Hepatocyte (in vitro differentiated cells): ENCODE measurements around the gene FOXK1. TPM values are rescaled to one million over a fixed set of nuclear protein-coding genes. Genes with fewer than 3 reads are reported as not detected.

ENCODE experiments used
- DNase-seq: peaks from one replicate; pipeline ENCODE4 v3.0.0-alpha.2; 2016; ENCODE audit warnings: low spot score
- H2AFZ ChIP-seq: fragments of 200-600 bp; sonication (generic); 2 replicates; pipeline ENCODE4 v1.6.0; 2016; ENCODE audit warnings: antibody characterized with exemption, mild to moderate bottlenecking
- H3K27ac ChIP-seq: fragments of 200-600 bp; sonication (generic); 2 replicates; pipeline ENCODE4 v1.5.1; 2016; ENCODE audit warnings: mild to moderate bottlenecking
- H3K27me3 ChIP-seq: fragments of 200-600 bp; sonication (generic); 2 replicates; pipeline ENCODE4 v1.6.1; 2016
- H3K36me3 ChIP-seq: fragments of 200-600 bp; sonication (generic); replicated peaks from 2 replicates; pipeline ENCODE4 v1.5.1; 2016; ENCODE audit warnings: low read depth; ENCODE audit not compliant: insufficient read depth
- H3K4me1 ChIP-seq: fragments of 200-600 bp; sonication (generic); 2 replicates; pipeline ENCODE4 v1.5.1; 2016; ENCODE audit warnings: mild to moderate bottlenecking, moderate library complexity; ENCODE audit not compliant: insufficient read depth
- H3K4me2 ChIP-seq: fragments of 200-600 bp; sonication (generic); 2 replicates; pipeline ENCODE4 v1.6.0; 2016
- H3K4me3 ChIP-seq: fragments of 200-600 bp; sonication (generic); 2 replicates; pipeline ENCODE4 v1.5.1; 2016; ENCODE audit warnings: mild to moderate bottlenecking
- H3K79me2 ChIP-seq: fragments of 200-600 bp; sonication (generic); 2 replicates; pipeline ENCODE4 v1.6.0; 2017; ENCODE audit warnings: mild to moderate bottlenecking
- H3K9me2 ChIP-seq: fragments of 200-600 bp; sonication (generic); replicated peaks from 2 replicates; pipeline ENCODE4 v1.6.0; 2017; ENCODE audit warnings: mild to moderate bottlenecking; ENCODE audit not compliant: insufficient read depth
- H3K9me3 ChIP-seq: fragments of 200-600 bp; sonication (generic); 2 replicates; pipeline ENCODE4 v1.5.1; 2016; ENCODE audit warnings: low read depth, mild to moderate bottlenecking
- H4K20me1 ChIP-seq: fragments of 200-600 bp; sonication (generic); 2 replicates; pipeline ENCODE4 v1.6.0; 2016; ENCODE audit warnings: mild to moderate bottlenecking; ENCODE audit not compliant: insufficient read depth, poor library complexity, severe bottlenecking
- CTCF ChIP-seq: fragments of 200-600 bp; sonication (generic); IDR thresholded peaks from 2 replicates; pipeline ENCODE4 v1.5.1; 2016; ENCODE audit warnings: antibody characterized with exemption, mild to moderate bottlenecking; ENCODE audit not compliant: poor library complexity
- EZH2 ChIP-seq: fragments of 200-600 bp; sonication (generic); IDR thresholded peaks from 2 replicates; pipeline ENCODE4 v1.6.1; 2016; ENCODE audit warnings: antibody characterized with exemption, mild to moderate bottlenecking, borderline replicate concordance
- EZH2phosphoT487 ChIP-seq: fragments of 200-600 bp; sonication (generic); IDR thresholded peaks from one replicate; pipeline ENCODE4 v1.6.1; 2018; ENCODE audit warnings: antibody characterized with exemption, mild to moderate bottlenecking, low read depth, moderate library complexity; ENCODE audit not compliant: unreplicated experiment, severe bottlenecking
- WGBS: methylation state at CpG from one replicate; pipeline ENCODE4 v1.1.6; 2016; ENCODE audit warnings: low lambda C conversion rate; ENCODE audit errors: missing lambda C conversion rate; 5-methylcytosine and 5-hydroxymethylcytosine counted together
- polyA plus RNA-seq: library from polyadenylated mRNA; unstranded; fragments of >200 nt; fragmentation: Nextera tagmentation; extraction: Ambion mirVana; gene quantifications from 2 replicates; pipeline ENCODE4 v1.2.1, GENCODE V29; 2016
- total RNA-seq: library from RNA; depleted of rRNA; stranded (reverse); fragments of >200 nt; gene quantifications from 2 replicates; pipeline ENCODE4 v1.2.3, GENCODE V29; 2014

The FOXK1 gene
- total and polyA plus RNA-seq, 2 experiments from 2014 or later: 8.3 to 17.8 TPM

- no peaks in the 10 kb centered on the region for H3K27me3 ChIP-seq
- TF ChIP-seq EZH2phosphoT487: no peak
- no peak for TF ChIP-seq EZH2
- no peak for TF ChIP-seq CTCF
- peaks cover 95% of the 10 kb centered on the region for H3K79me2 ChIP-seq
- H3K27ac ChIP-seq: no peak overlapping the region
- WGBS: 94% methylated on average over 22 of the region's 22 CpGs
- no peak overlapping the region for H2AFZ ChIP-seq
- no peaks in the 10 kb centered on the region for H3K9me3 ChIP-seq
- peaks cover 6% of the 10 kb centered on the region for H3K4me1 ChIP-seq
- no peak overlapping the region for H3K4me3 ChIP-seq
- peaks cover 47% of the 10 kb centered on the region for H4K20me1 ChIP-seq
- DNase-seq: no peak
- no peaks in the 10 kb centered on the region for H3K36me3 ChIP-seq
- no peak overlapping the region for H3K4me2 ChIP-seq
- H3K9me2 ChIP-seq: no peaks in the 10 kb centered on the region
Measured at GRCh38 chr7:4718075-4718474, 36.0 kb downstream of the FOXK1 start.

- Histone ChIP-seq H3K9me2 (no peaks in the 10 kb centered on the region), H3K79me2 (peaks cover 95% of the 10 kb centered on the region), H3K9me3 (no peaks in the 10 kb centered on the region), H2AFZ (no peak overlapping the region), H4K20me1 (peaks cover 43% of the 10 kb centered on the region), H3K36me3 (no peaks in the 10 kb centered on the region), H3K27ac (no peak overlapping the region), H3K4me2 (no peak overlapping the region), H3K4me1 (peaks cover 4% of the 10 kb centered on the region), H3K4me3 (no peak overlapping the region), H3K27me3 (no peaks in the 10 kb centered on the region)
- 98% methylated on average over 3 of the region's 3 CpGs for WGBS
- no peak for TF ChIP-seq EZH2phosphoT487
- no peak for TF ChIP-seq EZH2
- no peak for TF ChIP-seq CTCF
- no peak for DNase-seq
Measured at GRCh38 chr7:4720225-4720624, 38.1 kb downstream of the FOXK1 start.

GRCh38 chr7:4722308-4722707 lies 40.2 kb downstream of the FOXK1 start:
- H3K4me1 ChIP-seq: peaks cover 14% of the 10 kb centered on the region

More at GRCh38 chr7:4722308-4722707, 40.2 kb downstream of the FOXK1 start:
- no peak overlapping the region for H3K4me2 ChIP-seq
- H2AFZ ChIP-seq: no peak overlapping the region
- H3K79me2 ChIP-seq: peaks cover 97% of the 10 kb centered on the region
- H3K9me3 ChIP-seq: no peaks in the 10 kb centered on the region
- no peak overlapping the region for H3K27ac ChIP-seq
- peaks cover 46% of the 10 kb centered on the region for H4K20me1 ChIP-seq
- H3K27me3 ChIP-seq: no peaks in the 10 kb centered on the region
- H3K4me3 ChIP-seq: no peak overlapping the region
- 98% methylated on average over 20 of the region's 20 CpGs for WGBS
- TF ChIP-seq EZH2phosphoT487: no peak
- no peak for TF ChIP-seq CTCF
- TF ChIP-seq EZH2: no peak
- H3K36me3 ChIP-seq: no peaks in the 10 kb centered on the region
- DNase-seq: no peak
- no peaks in the 10 kb centered on the region for H3K9me2 ChIP-seq
